NCI-H2029 treated with DMSO at 0.1 percent for 48 hours (cell line): Measurements from ENCODE around the gene DGKB.

Experiments used
- DNase-seq: peaks from one replicate; lab custom pipeline; 2025; lab: John Stamatoyannopoulos, UW

Gene DGKB

GRCh38 chr7:14859267-14859666, 43.3 kb downstream of the DGKB start:
- DNase-seq: no peak

- no peak for DNase-seq
Measured at GRCh38 chr7:14858866-14859265, 43.7 kb downstream of the DGKB start.

- peak; percentile 53 for DNase-seq
Measured at GRCh38 chr7:14858410-14858809, 44.1 kb downstream of the DGKB start.

- no peak for DNase-seq
Measured at GRCh38 chr7:14855033-14855794, 47.3 kb downstream of the DGKB start.

- DNase-seq: no peak
Measured at GRCh38 chr7:14854471-14854870, 48.1 kb downstream of the DGKB start.

GRCh38 chr7:14851610-14852009, 50.9 kb downstream of the DGKB start:
- no peak for DNase-seq

GRCh38 chr7:14850039-14850438, 52.5 kb downstream of the DGKB start:
- DNase-seq: no peak

GRCh38 chr7:14846405-14846804, 56.1 kb downstream of the DGKB start:
- DNase-seq: no peak

- no peak for DNase-seq
Measured at GRCh38 chr7:14843755-14844154, 58.8 kb downstream of the DGKB start.

GRCh38 chr7:14842523-14842922, 60.0 kb downstream of the DGKB start:
- no peak for DNase-seq

GRCh38 chr7:14841869-14842268, 60.7 kb downstream of the DGKB start:
- DNase-seq: no peak

GRCh38 chr7:14841086-14841485, 61.5 kb downstream of the DGKB start:
- no peak for DNase-seq

- peak; percentile 21 for DNase-seq
Measured at GRCh38 chr7:14839307-14839706, 63.2 kb downstream of the DGKB start.

GRCh38 chr7:14837216-14837615, 65.3 kb downstream of the DGKB start:
- no peak for DNase-seq

- DNase-seq: peak; percentile 71
Measured at GRCh38 chr7:14836571-14837189, 65.9 kb downstream of the DGKB start.

GRCh38 chr7:14836006-14836405, 66.5 kb downstream of the DGKB start:
- no peak for DNase-seq

GRCh38 chr7:14835384-14835783, 67.2 kb downstream of the DGKB start:
- DNase-seq: peak; percentile 62

- DNase-seq: no peak
Measured at GRCh38 chr7:14834883-14835282, 67.7 kb downstream of the DGKB start.

- no peak for DNase-seq
Measured at GRCh38 chr7:14834456-14834855, 68.1 kb downstream of the DGKB start.

GRCh38 chr7:14833707-14834106, 68.8 kb downstream of the DGKB start:
- no peak for DNase-seq

GRCh38 chr7:14828053-14828452, 74.5 kb downstream of the DGKB start:
- DNase-seq: no peak

- DNase-seq: no peak
Measured at GRCh38 chr7:14826426-14826825, 76.1 kb downstream of the DGKB start.

GRCh38 chr7:14825912-14826311, 76.6 kb downstream of the DGKB start:
- DNase-seq: no peak

- no peak for DNase-seq
Measured at GRCh38 chr7:14822481-14822854, 80.1 kb downstream of the DGKB start.
